HepG2 (cell line): Measurements from ENCODE around the gene AADACL4. TPM values are rescaled to one million over a fixed set of nuclear protein-coding genes. Genes with fewer than 3 reads are reported as not detected.

Experiments used
- ATAC-seq: fragments of 200-7000 bp; cut with Tn5 transposase; 3 replicates; pipeline ENCODE4 v1.9.1; 2020; ENCODE audit warnings: mild to moderate bottlenecking, moderate library complexity
- BruUV-seq: library from RNA; stranded (reverse); fragments of 400-500 nt; replicated peaks from 2 replicates; lab custom pipeline; 2021; lab: Mats Ljungman, UMichigan
- CTCF ChIA-PET: fragments of 300-600 bp; formaldehyde crosslinking; extraction: SDS; loops from one replicate; lab custom pipeline; 2021; ENCODE audit warnings: low total read pairs, inconsistent platforms, low intra/inter-chr PET ratio; lab: Yijun Ruan, JAX
- POLR2A ChIA-PET: fragments of 350-600 bp; sonication (Branson Sonifier 250); formaldehyde crosslinking; loops from one replicate; lab custom pipeline; 2020; ENCODE audit warnings: antibody characterized with exemption, inconsistent platforms; lab: Yijun Ruan, JAX
- DNase-seq: peaks from one replicate; pipeline ENCODE4 v3.0.0-alpha.2; 2015; ENCODE audit warnings: low spot score
- FAIRE-seq: peaks from 3 replicates; lab custom pipeline; 2011; peaks lifted over from hg19 to GRCh38; lab: Jason Lieb, UNC
- H2AFZ ChIP-seq: one replicate; pipeline ENCODE4 v1.6.1; 2011; ENCODE audit warnings: low read length, inconsistent platforms
- H3K27ac ChIP-seq: fragments of 300-600 bp; 3 replicates; pipeline ENCODE4 v1.8.0; 2011; ENCODE audit warnings: mixed run types, mild to moderate bottlenecking, mixed read lengths, low read length, inconsistent platforms; ENCODE audit not compliant: insufficient read depth; ENCODE audit errors: extremely low read length
- H3K27me3 ChIP-seq, 2 experiments: fragments of 200-600 bp in 1 of 2; 2 replicates in 1 of 2; 3 replicates in 1 of 2; pipeline versions ENCODE4 v1.6.0 to v1.8.0; 2011; ENCODE audit warnings: low read length in 2 of 2, mild to moderate bottlenecking in 2 of 2, moderate library complexity in 2 of 2, inconsistent platforms in 1 of 2; ENCODE audit not compliant: insufficient read depth in 2 of 2, control insufficient read depth in 1 of 2
- H3K36me3 ChIP-seq, 2 experiments: fragments of 200-600 bp in 1 of 2; replicated peaks in 1 of 2; 2 replicates in 1 of 2; 3 replicates in 1 of 2; pipeline versions ENCODE4 v1.5.1 to v1.8.0; 2011; ENCODE audit warnings: low read length in 2 of 2, inconsistent platforms in 1 of 2; ENCODE audit not compliant: insufficient read depth in 2 of 2, control insufficient read depth in 1 of 2
- H3K4me1 ChIP-seq: 2 replicates; pipeline ENCODE4 v1.5.1; 2012; ENCODE audit warnings: low read length, inconsistent platforms; ENCODE audit not compliant: insufficient read depth
- H3K4me2 ChIP-seq: 2 replicates; pipeline ENCODE4 v1.6.0; 2011; ENCODE audit warnings: low read depth, low read length, inconsistent platforms
- H3K4me3 ChIP-seq, 3 experiments: fragments of 200-600 bp in 1 of 3; sonication (generic), shearing (Covaris generic) in 1 of 3; replicated peaks in 1 of 3; 2 replicates each; pipeline ENCODE4 v1.5.1; 2011 to 2016; ENCODE audit warnings: low read length in 3 of 3, inconsistent platforms in 2 of 3, low read depth in 2 of 3, mild to moderate bottlenecking in 2 of 3, control low read depth in 1 of 3, mixed read lengths in 1 of 3; ENCODE audit not compliant: insufficient read depth in 1 of 3
- H3K79me2 ChIP-seq: one replicate; pipeline ENCODE4 v1.6.1; 2011; ENCODE audit warnings: low read length, inconsistent platforms; ENCODE audit not compliant: insufficient read depth
- H3K9ac ChIP-seq: 2 replicates; pipeline ENCODE4 v1.6.0; 2011; ENCODE audit warnings: mild to moderate bottlenecking, low read depth, low read length, inconsistent platforms; ENCODE audit not compliant: insufficient read depth
- H3K9me3 ChIP-seq: 2 replicates; pipeline ENCODE4 v1.5.1; 2012; ENCODE audit warnings: mild to moderate bottlenecking, low read length
- H4K20me1 ChIP-seq: 2 replicates; pipeline ENCODE4 v1.6.0; 2011; ENCODE audit warnings: inconsistent platforms, mild to moderate bottlenecking, low read length, moderate library complexity; ENCODE audit not compliant: insufficient read depth
- AGO2 ChIP-seq: fragments of 200-400 bp; formaldehyde crosslinking; optimal IDR thresholded peaks from 2 replicates; pipeline ENCODE3; 2017; ENCODE audit warnings: mild to moderate bottlenecking, low read depth, low read length, moderate library complexity
- IRF1 ChIP-seq: sonication (generic); formaldehyde crosslinking; IDR thresholded peaks from 2 replicates; pipeline ENCODE4 v1.4.0; 2020; ENCODE audit warnings: low read depth, mild to moderate bottlenecking, missing genetic modification reagents
- JARID2 ChIP-seq: sonication (generic); formaldehyde crosslinking; IDR thresholded peaks from 2 replicates; pipeline ENCODE4 v1.8.1; 2023; ENCODE audit warnings: missing genetic modification reagents, inconsistent platforms; ENCODE audit not compliant: insufficient replicate concordance
- POLR2A ChIP-seq, 2 experiments: IDR thresholded peaks; 2 replicates each; pipeline ENCODE4 v1.6.1; 2011; ENCODE audit warnings: low read depth in 2 of 2, low read length in 2 of 2, mild to moderate bottlenecking in 1 of 2, moderate library complexity in 1 of 2; ENCODE audit not compliant: insufficient read depth in 1 of 2
- REL ChIP-seq: sonication (generic); formaldehyde crosslinking; conservative IDR thresholded peaks from 2 replicates; pipeline ENCODE4 v1.8.0; 2022; ENCODE audit warnings: mild to moderate bottlenecking, missing genetic modification reagents, moderate library complexity
- ZNF512 ChIP-seq: sonication (generic); formaldehyde crosslinking; IDR thresholded peaks from 2 replicates; pipeline ENCODE4 v1.4.0; 2020; ENCODE audit warnings: mild to moderate bottlenecking, missing genetic modification reagents
- WGBS: methylation state at CpG from one replicate; pipeline ENCODE4 v1.1.6; 2017; ENCODE audit warnings: low lambda C conversion rate; 5-methylcytosine and 5-hydroxymethylcytosine counted together
- in situ Hi-C: cut with HindIII; loops from 2 replicates; pipeline ENCODE4 v1.10.0; 2017; ENCODE audit warnings: low pct_unique_long_range_greater_than_20kb; ENCODE audit not compliant: extremely low pct_ligation_motif_present
- intact Hi-C: fragments of 100-400 bp; cut with micrococcal nuclease; formaldehyde crosslinking; loops from one replicate; pipeline ENCODE4 v1.10.0; 2022; ENCODE audit not compliant: unreplicated experiment
- polyA plus RNA-seq, 8 experiments: library from polyadenylated mRNA; depleted of rRNA in 3 of 8; stranded (reverse) in 7 of 8; unstranded in 1 of 8; fragments of >200 nt; fragmentation: Illumina TruSeq in 4 of 8; extraction: Trizol in 4 of 8; gene quantifications; 2 replicates each; pipeline versions ENCODE4 v1.2.1 to v1.2.3, GENCODE V29; 2011 to 2016; ENCODE audit warnings: low read depth in 4 of 8, missing spikeins in 1 of 8, mixed read lengths in 1 of 8; ENCODE audit not compliant: insufficient read depth in 1 of 8
- total RNA-seq, 5 experiments: library from RNA; depleted of rRNA; stranded (reverse); fragments of >200 nt; fragmentation: Illumina TruSeq; extraction: Trizol; gene quantifications; 2 replicates each; pipeline ENCODE4 v1.2.3, GENCODE V29; 2016; ENCODE audit warnings: low read depth in 1 of 5

AADACL4 gene
- total and polyA plus RNA-seq, 2 of the 13 experiments (the other 11 are each of a cell fraction or from before 2014, with no cell fraction given), result not detected

- no peaks in the 10 kb centered on the region for H4K20me1 ChIP-seq
- TF ChIP-seq AGO2, result peak; percentile 11
- TF ChIP-seq ZNF512 (CRISPR knock-in tag), result no peak
- no peak for TF ChIP-seq JARID2 (CRISPR knock-in tag)
- TF ChIP-seq REL (CRISPR knock-in tag), result no peak
- no peak for TF ChIP-seq POLR2A (IDR thresholded peaks at IDR 0.05; ENCODE audit: insufficient read depth in 1 of 2, low read depth in 2 of 2, low read length in 2 of 2)
- TF ChIP-seq IRF1 (CRISPR knock-in tag), result no peak
- intact Hi-C loops, result no loop called here
- H3K4me2 ChIP-seq, result no peak overlapping the region
- no peak overlapping the region for H3K9ac ChIP-seq
- ChIA-PET CTCF (no interaction called here), POLR2A (interaction anchor here (1.0 kb wide), 1 partner anchor 82 kb away, joined by 4 read pairs; no protein-coding TSS in a partner anchor)
- peaks cover 42% of the 10 kb centered on the region for H3K4me1 ChIP-seq
- H2AFZ ChIP-seq, result no peak overlapping the region
- H3K27ac ChIP-seq, result no peak overlapping the region
- DNase-seq (no peak), FAIRE-seq (no peak), ATAC-seq (no peak)
- peaks cover 10% of the 10 kb centered on the region for H3K79me2 ChIP-seq
- 77% methylated on average over 11 of the region's 12 CpGs for WGBS
- peaks cover 0 to 3% of the 10 kb centered on the region in 2 experiments; a peak in 1 of 5 replicates for H3K27me3 ChIP-seq
- in situ Hi-C loops, result loop anchor here (10.0 kb wide), 1 partner anchor 308 kb away; no protein-coding TSS in a partner anchor
- H3K9me3 ChIP-seq, result no peaks in the 10 kb centered on the region
- no TSS peak for BruUV-seq
- no peaks in the 10 kb centered on the region for H3K36me3 ChIP-seq
- no peak overlapping the region for H3K4me3 ChIP-seq
These were observed 21.4 kb upstream of the AADACL4 start for GRCh38 chr1:12622506-12622905.
